ENCODE results near the gene MICAL1.
A peak's percentile ranks its signal among the peaks of the same experiment; 100 is the strongest.

Gene MICAL1

DNA sequence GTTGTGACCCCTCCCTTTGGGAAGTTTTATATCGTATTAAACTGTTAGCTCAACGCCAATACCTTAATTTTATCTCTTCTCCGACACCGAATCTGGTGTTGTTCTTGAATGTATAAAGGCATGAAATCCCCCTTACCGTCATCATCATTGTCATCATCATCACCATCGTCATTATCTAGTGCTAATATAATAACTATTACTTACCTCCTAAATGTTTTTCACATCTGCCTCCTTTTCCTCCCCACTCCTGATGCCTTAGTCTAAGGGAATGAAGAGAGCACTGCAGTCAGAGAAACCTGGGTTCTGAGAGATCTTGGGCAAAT lies 28.1 kb upstream of the MICAL1 start:
- no peak for DNase-seq (ENCODE audit: insufficient read length, low spot score)
- no peak for FAIRE-seq
- TF ChIP-seq, protein P1, sequence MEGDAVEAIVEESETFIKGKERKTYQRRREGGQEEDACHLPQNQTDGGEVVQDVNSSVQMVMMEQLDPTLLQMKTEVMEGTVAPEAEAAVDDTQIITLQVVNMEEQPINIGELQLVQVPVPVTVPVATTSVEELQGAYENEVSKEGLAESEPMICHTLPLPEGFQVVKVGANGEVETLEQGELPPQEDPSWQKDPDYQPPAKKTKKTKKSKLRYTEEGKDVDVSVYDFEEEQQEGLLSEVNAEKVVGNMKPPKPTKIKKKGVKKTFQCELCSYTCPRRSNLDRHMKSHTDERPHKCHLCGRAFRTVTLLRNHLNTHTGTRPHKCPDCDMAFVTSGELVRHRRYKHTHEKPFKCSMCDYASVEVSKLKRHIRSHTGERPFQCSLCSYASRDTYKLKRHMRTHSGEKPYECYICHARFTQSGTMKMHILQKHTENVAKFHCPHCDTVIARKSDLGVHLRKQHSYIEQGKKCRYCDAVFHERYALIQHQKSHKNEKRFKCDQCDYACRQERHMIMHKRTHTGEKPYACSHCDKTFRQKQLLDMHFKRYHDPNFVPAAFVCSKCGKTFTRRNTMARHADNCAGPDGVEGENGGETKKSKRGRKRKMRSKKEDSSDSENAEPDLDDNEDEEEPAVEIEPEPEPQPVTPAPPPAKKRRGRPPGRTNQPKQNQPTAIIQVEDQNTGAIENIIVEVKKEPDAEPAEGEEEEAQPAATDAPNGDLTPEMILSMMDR (IDR thresholded peaks at IDR 0.05; ENCODE audit: insufficient read depth, missing control alignments): no peak

DNA sequence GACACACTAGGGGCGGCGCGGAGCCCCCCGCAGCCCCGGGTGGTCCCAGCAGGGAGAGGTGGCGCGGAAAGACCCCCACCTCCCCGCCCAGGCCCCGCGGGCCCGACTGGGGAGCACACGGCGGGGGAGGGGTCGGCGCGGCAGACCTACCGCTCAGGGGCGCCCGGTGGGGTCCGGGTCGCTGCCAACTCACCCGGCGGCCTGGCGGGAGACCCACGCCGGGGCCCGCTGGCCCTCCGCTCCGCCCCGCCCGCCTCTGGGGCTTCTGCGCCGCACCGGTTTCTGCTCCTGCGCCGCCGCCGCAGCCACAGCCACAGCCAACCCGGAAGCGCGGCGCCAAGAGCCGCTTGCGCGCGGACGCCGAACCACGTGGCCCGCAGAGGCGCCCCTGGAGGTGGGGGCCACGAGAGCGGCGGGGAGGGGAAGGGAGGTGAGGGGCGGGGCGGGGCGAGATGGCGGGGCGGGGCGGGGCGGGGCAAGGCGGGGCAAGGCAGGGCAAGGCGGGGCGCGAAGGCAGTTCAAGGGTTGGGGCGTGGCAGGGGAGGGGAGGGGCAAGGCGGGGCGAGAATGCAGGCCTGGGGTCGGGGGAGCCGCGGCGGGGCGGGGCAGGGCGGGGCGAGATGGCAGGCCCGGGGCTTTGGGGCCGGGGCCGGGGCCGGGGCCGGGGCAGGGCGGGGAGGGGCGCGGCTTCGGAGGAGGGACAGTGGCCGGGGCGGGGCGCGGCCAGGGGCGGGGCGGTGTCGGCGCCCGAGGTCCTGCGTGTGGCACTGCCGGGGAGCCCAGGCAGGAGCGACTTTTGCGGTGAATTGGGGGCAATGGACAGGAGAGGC lies 27.5 kb upstream of the MICAL1 start, which contains the start of gene ZBTB24:
ZBTB24 (minus strand) TSS at position 315 of the 830 bp plus-strand sequence. CDS start 1,193 bp downstream, outside the sequence.
- DNase-seq (ENCODE audit: insufficient read length, low spot score): peak; percentile 59
- FAIRE-seq: no peak
- TF ChIP-seq, protein P1 (IDR thresholded peaks at IDR 0.05; ENCODE audit: insufficient read depth, missing control alignments): no peak

DNA sequence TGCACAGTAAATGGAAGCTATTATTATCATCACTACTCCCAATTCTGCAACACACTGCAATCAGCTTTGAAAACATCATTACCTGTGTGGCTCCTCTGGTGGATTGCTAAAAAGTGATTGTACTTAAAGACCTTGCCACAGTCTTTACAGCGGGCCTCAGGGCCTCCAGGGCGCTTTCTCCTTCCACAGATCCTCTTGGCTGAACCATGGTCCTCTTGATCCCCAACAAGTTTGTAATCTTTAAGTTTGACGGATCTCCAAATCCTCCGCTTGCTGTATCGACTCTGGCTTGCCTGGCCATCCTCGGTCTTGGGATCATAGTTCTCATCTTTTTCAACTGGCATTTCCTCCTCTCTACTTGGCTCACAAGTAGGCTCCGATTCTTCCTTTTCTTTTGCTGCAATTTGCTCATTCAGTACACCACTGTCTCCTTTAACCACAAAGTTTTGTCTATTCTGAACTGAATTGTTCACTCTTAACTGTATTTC lies 25.5 kb upstream of the MICAL1 start:
- DNase-seq (ENCODE audit: insufficient read length, low spot score): no peak
- FAIRE-seq: no peak
- TF ChIP-seq, protein P1 (IDR thresholded peaks at IDR 0.05; ENCODE audit: insufficient read depth, missing control alignments): no peak

DNA sequence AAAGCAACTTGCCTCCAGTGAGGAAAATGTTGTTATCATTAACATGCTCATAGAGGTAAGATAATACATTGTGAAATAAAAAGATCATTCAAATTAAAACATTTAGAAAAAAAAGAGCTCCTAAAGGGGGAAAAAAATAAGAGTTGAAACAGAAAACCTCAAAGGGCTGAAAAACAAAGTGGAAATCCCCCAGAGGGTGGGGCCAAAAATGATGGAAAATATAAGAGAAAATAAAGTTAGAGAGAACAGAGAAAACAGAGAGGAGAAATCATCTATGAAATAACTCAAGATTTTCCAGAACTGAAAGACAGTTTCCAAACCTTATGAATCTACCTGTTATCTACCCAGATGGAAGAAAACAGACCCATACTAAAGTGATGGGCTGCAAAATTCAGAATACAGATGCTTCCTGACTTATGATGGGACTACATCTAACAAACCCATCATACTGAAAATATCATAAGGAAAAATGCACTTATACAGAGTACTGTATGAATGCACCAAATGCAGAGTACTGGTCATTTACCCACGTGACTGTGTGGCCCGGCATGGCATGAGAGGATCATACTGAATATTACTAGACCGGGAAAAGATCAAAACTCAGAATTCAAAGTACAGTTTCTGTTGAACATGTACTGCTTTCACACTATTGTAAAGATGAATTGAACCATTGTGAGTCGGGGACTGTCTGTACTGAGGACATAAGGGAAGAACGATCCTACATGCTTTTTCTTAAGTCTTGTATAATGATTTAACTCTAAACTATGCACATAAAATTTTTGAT lies 23.5 kb upstream of the MICAL1 start:
- TF ChIP-seq, protein P1 (IDR thresholded peaks at IDR 0.05; ENCODE audit: insufficient read depth, missing control alignments): no peak

DNA sequence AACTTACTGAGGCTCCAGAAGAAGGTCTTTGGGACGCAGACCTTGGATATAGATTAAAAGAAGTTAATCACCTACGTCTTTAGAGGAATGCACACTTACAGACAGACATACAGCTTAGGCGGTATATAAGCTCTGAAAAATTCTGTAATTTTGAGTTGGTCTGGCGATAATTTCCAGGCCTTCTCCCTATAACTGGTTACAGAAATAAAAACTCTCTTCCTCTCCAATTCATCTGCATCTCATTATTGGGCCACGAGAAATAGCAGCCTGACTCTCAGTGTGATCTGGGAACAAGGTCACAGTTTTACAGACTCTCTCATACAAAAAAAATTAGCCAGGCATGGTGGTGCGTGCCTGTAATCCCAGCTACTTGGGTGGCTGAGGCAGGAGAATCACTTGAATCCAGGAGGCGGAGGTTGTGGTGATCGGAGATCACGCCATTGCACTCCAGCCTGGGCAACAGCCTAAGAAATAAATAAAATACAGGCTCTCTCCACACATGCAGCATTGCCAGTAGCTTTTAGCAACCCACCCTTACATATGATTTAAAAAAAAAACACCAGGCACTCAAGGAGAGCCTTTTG lies 22.7 kb upstream of the MICAL1 start:
- TF ChIP-seq, protein P1 (IDR thresholded peaks at IDR 0.05; ENCODE audit: insufficient read depth, missing control alignments): no peak
- DNase-seq (ENCODE audit: insufficient read length, low spot score) (no peak), FAIRE-seq (no peak)

More for the DNA sequence above, 23.5 kb upstream of the MICAL1 start:
- DNase-seq (ENCODE audit: insufficient read length, low spot score) (no peak), FAIRE-seq (no peak)

DNA sequence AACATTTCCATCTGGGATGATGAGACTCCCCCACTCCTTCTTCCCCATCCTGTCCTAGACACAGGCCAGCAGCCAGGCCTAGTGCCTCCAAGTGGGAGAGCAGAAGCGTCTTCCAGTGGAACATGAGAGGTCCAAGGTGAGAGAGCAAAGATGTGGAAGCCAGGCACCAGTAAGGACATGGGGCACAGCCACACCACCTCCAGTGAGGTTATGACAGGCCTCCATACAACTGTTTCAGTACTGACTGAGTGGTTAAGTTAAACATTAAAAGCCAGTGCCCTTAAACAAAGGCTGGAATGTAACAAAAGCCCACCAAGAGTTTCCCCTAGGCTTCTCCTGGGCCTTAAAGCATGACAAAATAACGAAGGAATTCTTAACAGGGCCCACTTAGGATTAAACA lies 22.2 kb upstream of the MICAL1 start:
- no peak for DNase-seq (ENCODE audit: insufficient read length, low spot score)
- TF ChIP-seq, protein P1 (IDR thresholded peaks at IDR 0.05; ENCODE audit: insufficient read depth, missing control alignments): no peak
- FAIRE-seq: no peak
